ENCODE data around the gene POLE.

Gene POLE

GRCh38 chr12:132646850-132647249 lies 40.3 kb downstream of the POLE start:
- Histone ChIP-seq H3K27me3 (ENCODE audit: insufficient read depth, low read length, poor library complexity, severe bottlenecking) (no peaks in the 10 kb centered on the region), H3K4me3 (ENCODE audit: low read length, poor library complexity, severe bottlenecking) (no peak overlapping the region), H3K9me3 (ENCODE audit: insufficient read depth, low read depth, low read length) (no peaks in the 10 kb centered on the region), H3F3A (ENCODE audit: low read depth) (no peaks in the 10 kb centered on the region), H3K9ac (ENCODE audit: low read depth, low read length, poor library complexity, severe bottlenecking) (no peak overlapping the region), H3K4me2 (ENCODE audit: low read depth, low read length, poor library complexity, severe bottlenecking) (no peak overlapping the region), H3K79me2 (ENCODE audit: insufficient read depth, low read length) (no peaks in the 10 kb centered on the region), H2AFZ (ENCODE audit: low read length) (no peak overlapping the region), H3K4me1 (ENCODE audit: insufficient read depth, low read length, poor library complexity, severe bottlenecking) (peaks cover 5% of the 10 kb centered on the region), H4K20me1 (ENCODE audit: insufficient read depth, low read length, poor library complexity, severe bottlenecking) (no peaks in the 10 kb centered on the region), H3K9me2 (replicated peaks; ENCODE audit: low read depth, low read length) (no peaks in the 10 kb centered on the region), H3K36me3 (ENCODE audit: insufficient read depth, low read length) (peaks cover 85% of the 10 kb centered on the region)
- no peak for TF ChIP-seq EZH2phosphoT487 (IDR thresholded peaks at IDR 0.05; ENCODE audit: borderline replicate concordance)
- TF ChIP-seq, protein P1, sequence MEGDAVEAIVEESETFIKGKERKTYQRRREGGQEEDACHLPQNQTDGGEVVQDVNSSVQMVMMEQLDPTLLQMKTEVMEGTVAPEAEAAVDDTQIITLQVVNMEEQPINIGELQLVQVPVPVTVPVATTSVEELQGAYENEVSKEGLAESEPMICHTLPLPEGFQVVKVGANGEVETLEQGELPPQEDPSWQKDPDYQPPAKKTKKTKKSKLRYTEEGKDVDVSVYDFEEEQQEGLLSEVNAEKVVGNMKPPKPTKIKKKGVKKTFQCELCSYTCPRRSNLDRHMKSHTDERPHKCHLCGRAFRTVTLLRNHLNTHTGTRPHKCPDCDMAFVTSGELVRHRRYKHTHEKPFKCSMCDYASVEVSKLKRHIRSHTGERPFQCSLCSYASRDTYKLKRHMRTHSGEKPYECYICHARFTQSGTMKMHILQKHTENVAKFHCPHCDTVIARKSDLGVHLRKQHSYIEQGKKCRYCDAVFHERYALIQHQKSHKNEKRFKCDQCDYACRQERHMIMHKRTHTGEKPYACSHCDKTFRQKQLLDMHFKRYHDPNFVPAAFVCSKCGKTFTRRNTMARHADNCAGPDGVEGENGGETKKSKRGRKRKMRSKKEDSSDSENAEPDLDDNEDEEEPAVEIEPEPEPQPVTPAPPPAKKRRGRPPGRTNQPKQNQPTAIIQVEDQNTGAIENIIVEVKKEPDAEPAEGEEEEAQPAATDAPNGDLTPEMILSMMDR (conservative IDR thresholded peaks at IDR 0.05; ENCODE audit: low read length) = no peak

GRCh38 chr12:132642846-132643835 lies 44.0 kb downstream of the POLE start:
- H3F3A ChIP-seq (ENCODE audit: low read depth) = no peaks in the 10 kb centered on the region
- H3K9me3 ChIP-seq (ENCODE audit: insufficient read depth, low read depth, low read length) = no peaks in the 10 kb centered on the region
- no peak overlapping the region for H3K4me3 ChIP-seq (ENCODE audit: low read length, poor library complexity, severe bottlenecking)
- H3K9me2 ChIP-seq (replicated peaks; ENCODE audit: low read depth, low read length) = no peaks in the 10 kb centered on the region
- no peaks in the 10 kb centered on the region for H3K27me3 ChIP-seq (ENCODE audit: insufficient read depth, low read length, poor library complexity, severe bottlenecking)
- no peaks in the 10 kb centered on the region for H3K79me2 ChIP-seq (ENCODE audit: insufficient read depth, low read length)
- no peak for TF ChIP-seq EZH2phosphoT487 (IDR thresholded peaks at IDR 0.05; ENCODE audit: borderline replicate concordance)
- TF ChIP-seq, protein P1 (conservative IDR thresholded peaks at IDR 0.05; ENCODE audit: low read length) = no peak
- H3K36me3 ChIP-seq (ENCODE audit: insufficient read depth, low read length) = peaks cover 62% of the 10 kb centered on the region; the same call in 1 of the 2 replicates
- H3K9ac ChIP-seq (ENCODE audit: low read depth, low read length, poor library complexity, severe bottlenecking) = no peak overlapping the region
- H4K20me1 ChIP-seq (ENCODE audit: insufficient read depth, low read length, poor library complexity, severe bottlenecking) = no peaks in the 10 kb centered on the region
- peaks cover 40% of the 10 kb centered on the region for H3K4me1 ChIP-seq (ENCODE audit: insufficient read depth, low read length, poor library complexity, severe bottlenecking)
- no peak overlapping the region for H2AFZ ChIP-seq (ENCODE audit: low read length)
- no peak overlapping the region for H3K4me2 ChIP-seq (ENCODE audit: low read depth, low read length, poor library complexity, severe bottlenecking)

- peaks cover 58% of the 10 kb centered on the region; the same call in 1 of the 2 replicates for H3K36me3 ChIP-seq (ENCODE audit: insufficient read depth, low read length)
- peak overlapping the region; percentile 64 for H3K4me2 ChIP-seq (ENCODE audit: low read depth, low read length, poor library complexity, severe bottlenecking)
- no peak overlapping the region for H2AFZ ChIP-seq (ENCODE audit: low read length)
- peak overlapping the region; percentile 65 for H3K9ac ChIP-seq (ENCODE audit: low read depth, low read length, poor library complexity, severe bottlenecking)
- no peaks in the 10 kb centered on the region for H3K79me2 ChIP-seq (ENCODE audit: insufficient read depth, low read length)
- no peaks in the 10 kb centered on the region for H3K27me3 ChIP-seq (ENCODE audit: insufficient read depth, low read length, poor library complexity, severe bottlenecking)
- peaks cover 51% of the 10 kb centered on the region for H3K4me1 ChIP-seq (ENCODE audit: insufficient read depth, low read length, poor library complexity, severe bottlenecking)
- H3F3A ChIP-seq (ENCODE audit: low read depth) = no peaks in the 10 kb centered on the region
- H3K4me3 ChIP-seq (ENCODE audit: low read length, poor library complexity, severe bottlenecking) = no peak overlapping the region
- no peaks in the 10 kb centered on the region for H3K9me2 ChIP-seq (replicated peaks; ENCODE audit: low read depth, low read length)
- TF ChIP-seq, protein P1 (conservative IDR thresholded peaks at IDR 0.05; ENCODE audit: low read length) = no peak
- TF ChIP-seq EZH2phosphoT487 (IDR thresholded peaks at IDR 0.05; ENCODE audit: borderline replicate concordance) = no peak
- H3K9me3 ChIP-seq (ENCODE audit: insufficient read depth, low read depth, low read length) = no peaks in the 10 kb centered on the region
- H4K20me1 ChIP-seq (ENCODE audit: insufficient read depth, low read length, poor library complexity, severe bottlenecking) = no peaks in the 10 kb centered on the region
These were observed 45.1 kb downstream of the POLE start for GRCh38 chr12:132641811-132642650.
